Measurements from ENCODE around the gene RLN2. TPM values are rescaled to one million over a fixed set of nuclear protein-coding genes. Genes with fewer than 3 reads are reported as not detected.
"Not testable (repeated sequence)": the region's sequence is repeated elsewhere in the genome, so short reads cannot be mapped to it uniquely, and the experiment has no call there.

The RLN2 gene, protein sequence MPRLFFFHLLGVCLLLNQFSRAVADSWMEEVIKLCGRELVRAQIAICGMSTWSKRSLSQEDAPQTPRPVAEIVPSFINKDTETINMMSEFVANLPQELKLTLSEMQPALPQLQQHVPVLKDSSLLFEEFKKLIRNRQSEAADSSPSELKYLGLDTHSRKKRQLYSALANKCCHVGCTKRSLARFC
- total RNA-seq = not detected

- H3K4me3 ChIP-seq = not testable (repeated sequence)
Measured at GRCh38 chr9:5303840-5304795, at the start of gene RLN2. Gene RLN2 (minus strand): TSS chr9:5304716. CDS start chr9:5304580, 136 bp downstream.

DNA sequence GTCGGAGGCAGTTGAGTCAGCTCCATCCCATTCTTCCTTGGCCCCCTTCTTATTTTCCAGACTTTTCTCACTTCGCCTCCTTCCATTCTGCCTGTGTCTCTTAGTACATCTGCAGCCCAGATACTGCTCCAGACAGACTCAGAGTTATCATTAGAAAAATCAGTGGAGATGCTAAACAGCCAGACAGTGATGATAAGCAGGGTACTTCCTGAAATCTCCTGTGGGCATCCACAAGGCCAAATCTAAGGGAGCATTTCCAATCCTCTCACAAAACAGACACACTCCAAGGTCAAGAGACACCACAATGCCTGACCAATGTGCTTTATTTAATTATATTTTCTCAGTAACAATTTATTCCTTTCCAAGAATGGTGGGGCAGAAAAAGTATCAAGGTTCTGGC lies 49.7 kb upstream of the RLN2 start:
- H3K36me3 ChIP-seq = peaks cover 0 to 20% (median 0%) of the 10 kb centered on the region in 3 donors
- WGBS, 2 donors = 98 to 100% methylated on average over 2 of the region's 2 CpGs

More at GRCh38 chr9:5303840-5304795, at the start of gene RLN2:
- not testable (repeated sequence) for H3K36me3 ChIP-seq; H3K9me3 ChIP-seq; H3K27ac ChIP-seq; DNase-seq (ENCODE audit: low spot score in 2 of 2); H3K4me1 ChIP-seq; H3K27me3 ChIP-seq
- WGBS, 2 donors = 30 to 32% methylated on average over 15 to 16 of the region's 50 CpGs

GRCh38 chr9:5352637-5353248 lies 48.2 kb upstream of the RLN2 start:
- WGBS, 2 donors = 79 to 89% methylated on average over 1 of the region's 1 CpG
- no peak for DNase-seq (ENCODE audit: low spot score in 2 of 2)
- Histone ChIP-seq H3K27ac (no peak overlapping the region), H3K27me3 (no peaks in the 10 kb centered on the region), H3K4me1 (no peaks in the 10 kb centered on the region), H3K4me3 (no peak overlapping the region), H3K36me3 (peaks cover 0 to 20% (median 0%) of the 10 kb centered on the region in 3 donors), H3K9me3 (peaks cover 0 to 32% (median 2%) of the 10 kb centered on the region in 4 donors)
- TF ChIP-seq POLR2A (IDR thresholded peaks at IDR 0.05) (no peak), CTCF (IDR thresholded peaks at IDR 0.05) (no peak), EP300 (IDR thresholded peaks at IDR 0.05) (no peak)

More for the DNA sequence above, 49.7 kb upstream of the RLN2 start:
- Histone ChIP-seq H3K27me3 (no peaks in the 10 kb centered on the region), H3K9me3 (peaks cover 0 to 19% (median 2%) of the 10 kb centered on the region in 4 donors), H3K4me1 (no peaks in the 10 kb centered on the region), H3K4me3 (no peak overlapping the region), H3K27ac (no peak overlapping the region)
- DNase-seq (ENCODE audit: low spot score in 2 of 2) = no peak
- TF ChIP-seq CTCF (IDR thresholded peaks at IDR 0.05) = no peak
- no peak for TF ChIP-seq EP300 (IDR thresholded peaks at IDR 0.05)
- no peak for TF ChIP-seq POLR2A (IDR thresholded peaks at IDR 0.05)

DNA sequence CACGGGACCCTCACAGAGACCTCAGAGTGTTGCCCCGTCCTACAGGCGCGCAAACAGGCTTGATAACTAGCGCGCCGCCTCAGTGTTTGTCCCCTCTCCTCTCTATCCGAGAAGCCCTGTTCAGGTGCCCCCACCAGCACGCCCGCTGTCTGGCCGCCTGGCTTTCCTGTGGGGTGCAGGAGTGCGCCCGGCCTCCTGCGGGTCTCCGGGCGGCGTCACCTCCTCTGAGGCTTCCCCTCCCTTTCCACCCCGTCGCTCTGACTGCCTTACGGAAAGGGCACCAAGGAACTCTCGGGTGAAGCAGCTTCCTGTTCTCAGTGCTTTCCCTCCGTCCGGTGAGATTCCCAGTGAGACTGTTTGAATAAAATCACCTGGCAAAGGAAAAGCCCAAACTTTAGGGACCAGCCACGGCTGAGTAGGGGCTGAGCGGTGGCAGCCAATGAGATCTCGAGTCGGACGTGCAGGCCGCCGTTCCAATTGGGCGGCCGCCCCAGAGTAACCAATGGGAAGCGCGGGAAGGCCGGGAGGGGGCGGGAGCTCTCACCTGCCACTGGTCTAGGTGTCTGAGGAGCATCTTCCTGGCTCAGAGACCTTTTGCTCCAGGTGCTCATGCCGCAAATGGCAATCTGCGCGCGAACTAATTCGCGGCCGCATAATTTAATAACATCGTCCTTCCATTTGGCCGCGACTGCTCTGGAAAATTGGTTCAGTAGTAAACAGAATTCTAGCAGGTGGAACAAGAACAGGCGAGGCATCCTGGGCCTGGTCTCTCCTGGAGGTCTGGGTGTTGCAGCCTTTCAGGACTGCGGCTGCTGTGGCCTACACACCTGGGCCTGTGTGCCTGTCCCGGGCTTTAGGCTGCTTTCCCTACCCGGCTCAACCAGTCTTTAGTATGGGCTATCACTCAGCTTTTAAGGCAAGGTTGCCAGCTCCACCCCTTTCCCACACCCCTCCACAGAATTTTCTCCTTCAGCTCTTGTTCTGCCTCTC lies 34.8 kb upstream of the RLN2 start, which contains the start of gene RLN1:
RLN1 (minus strand) TSS at position 885 of the 990 bp plus-strand sequence; CDS start at position 755, 130 bp downstream.
- not testable (repeated sequence) for H3K36me3 ChIP-seq; DNase-seq (ENCODE audit: low spot score in 2 of 2); H3K27ac ChIP-seq; H3K9me3 ChIP-seq; H3K27me3 ChIP-seq; H3K4me1 ChIP-seq
- WGBS, 2 donors = 31 to 42% methylated on average over 7 to 14 of the region's 50 CpGs
- peak within 1 kb of the TSS in 2 of 4 donors; percentile 19 to 32 for H3K4me3 ChIP-seq

- 71 to 74% methylated on average over 4 of the region's 4 CpGs for WGBS, 2 donors
- H3K4me1 ChIP-seq = peaks cover 0 to 3% (median 0%) of the 10 kb centered on the region in 4 donors
- no peak overlapping the region for H3K4me3 ChIP-seq
- H3K36me3 ChIP-seq = no peaks in the 10 kb centered on the region
- no peaks in the 10 kb centered on the region for H3K9me3 ChIP-seq
- H3K27me3 ChIP-seq = no peaks in the 10 kb centered on the region
- TF ChIP-seq CTCF (IDR thresholded peaks at IDR 0.05) = no peak
- TF ChIP-seq POLR2A (IDR thresholded peaks at IDR 0.05) = no peak
- TF ChIP-seq EP300 (IDR thresholded peaks at IDR 0.05) = no peak
- no peak overlapping the region for H3K27ac ChIP-seq
- no peak for DNase-seq (ENCODE audit: low spot score in 2 of 2)
Measured at GRCh38 chr9:5336688-5337087, 32.2 kb upstream of the RLN2 start.

GRCh38 chr9:5331276-5331675 lies 26.8 kb upstream of the RLN2 start:
- 85 to 87% methylated on average over 3 of the region's 3 CpGs for WGBS, 2 donors

More at GRCh38 chr9:5331276-5331675, 26.8 kb upstream of the RLN2 start:
- not testable (repeated sequence) for H3K9me3 ChIP-seq; H3K27me3 ChIP-seq; H3K27ac ChIP-seq; H3K4me3 ChIP-seq; H3K4me1 ChIP-seq; DNase-seq (ENCODE audit: low spot score in 2 of 2); H3K36me3 ChIP-seq
